Esophagus squamous epithelium (tissue), 4 donors: ENCODE data around the gene SGTA.

Experiments used
- CTCF ChIP-seq, 6 experiments: fragments of 450-650 bp in 4 of 6; fragments of 200-600 bp in 2 of 6; sonication (generic) in 2 of 6; IDR thresholded peaks; one replicate each; pipeline ENCODE4 v1.5.1; 2016 to 2019; ENCODE audit warnings: antibody characterized with exemption in 6 of 6, mild to moderate bottlenecking in 4 of 6, moderate library complexity in 4 of 6
- POLR2A ChIP-seq, 4 donors: fragments of 450-650 bp; IDR thresholded peaks; one replicate each; pipeline ENCODE4 v1.6.1; 2017; ENCODE audit warnings: antibody characterized with exemption in 4 of 4, mild to moderate bottlenecking in 4 of 4, moderate library complexity in 3 of 4

- TF ChIP-seq CTCF (IDR thresholded peaks at IDR 0.05) (no peak), POLR2A (IDR thresholded peaks at IDR 0.05) (no peak)
Measured at GRCh38 chr19:2766594-2767372, 16.3 kb downstream of the SGTA start.
